GM04504 (cell line): ENCODE data around the gene CASP4.
"Not testable (repeated sequence)": the region's sequence is repeated elsewhere in the genome, so short reads cannot be mapped to it uniquely, and the experiment has no call there.

Source experiments
- DNase-seq: peaks from one replicate; pipeline ENCODE4 v3.0.0-alpha.2; 2012; ENCODE audit warnings: low read depth

The CASP4 gene

DNA sequence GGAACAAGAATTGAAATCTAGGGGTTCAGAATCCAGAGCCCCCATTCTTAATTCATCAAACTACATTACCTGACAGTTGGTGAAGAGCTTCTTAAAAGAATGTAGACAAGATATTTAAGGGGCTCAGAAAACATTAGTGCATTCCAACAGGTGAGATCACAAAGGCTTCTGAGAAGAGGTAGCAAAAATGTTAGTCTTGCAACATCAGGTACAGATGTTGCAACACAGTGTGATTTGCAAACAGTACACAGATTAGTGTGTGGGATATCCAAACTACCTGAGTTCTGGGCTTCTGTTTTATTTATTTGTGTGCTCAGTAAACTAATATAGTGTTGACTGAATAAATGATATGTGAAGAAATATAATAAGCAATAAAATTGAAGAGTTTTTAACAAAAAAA is 11.8 kb downstream of the CASP4 start:
- no peak for DNase-seq

GRCh38 chr11:104946907-104947306 is 21.5 kb downstream of the CASP4 start:
- peak; percentile 27 for DNase-seq

- no peak for DNase-seq
Observed at GRCh38 chr11:104944076-104944475, 24.3 kb downstream of the CASP4 start.

DNA sequence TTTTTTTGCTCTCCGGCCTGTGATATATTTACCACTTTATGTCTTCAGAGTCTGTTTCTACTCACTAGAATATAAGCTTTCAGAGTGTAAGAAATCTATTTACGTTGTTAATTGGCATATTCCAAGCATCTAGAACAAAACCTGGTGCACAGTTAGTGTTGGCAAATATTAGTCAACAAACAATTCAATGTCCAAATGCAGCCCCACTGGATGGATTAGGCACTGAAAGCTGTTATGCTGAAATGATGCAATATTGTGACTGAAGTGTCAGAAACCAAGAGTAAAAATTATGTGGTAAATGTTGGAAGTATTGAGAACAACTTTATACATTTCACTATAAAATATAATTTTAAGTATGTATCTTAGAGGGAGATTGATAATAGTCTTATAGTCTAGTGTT is 24.8 kb downstream of the CASP4 start:
- no peak for DNase-seq

DNA sequence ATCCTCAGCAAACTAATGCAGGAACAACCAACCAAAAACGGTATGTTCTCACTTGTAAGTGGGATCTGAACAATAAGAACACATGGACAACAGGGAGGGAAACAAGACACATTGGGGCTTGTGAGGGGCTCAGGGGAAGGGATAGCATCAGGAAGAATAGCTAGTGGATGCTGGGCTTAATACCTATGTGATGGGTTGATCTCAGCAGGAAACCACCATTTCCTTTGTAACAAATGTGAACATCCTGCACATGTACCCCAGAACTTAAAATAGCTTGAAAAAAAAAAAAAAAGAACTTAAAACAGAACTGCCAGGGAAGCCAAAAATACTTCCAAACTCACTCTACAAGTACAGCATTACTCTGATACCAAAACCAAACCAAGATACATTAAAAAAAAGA is 33.8 kb downstream of the CASP4 start:
- DNase-seq: no peak

DNA sequence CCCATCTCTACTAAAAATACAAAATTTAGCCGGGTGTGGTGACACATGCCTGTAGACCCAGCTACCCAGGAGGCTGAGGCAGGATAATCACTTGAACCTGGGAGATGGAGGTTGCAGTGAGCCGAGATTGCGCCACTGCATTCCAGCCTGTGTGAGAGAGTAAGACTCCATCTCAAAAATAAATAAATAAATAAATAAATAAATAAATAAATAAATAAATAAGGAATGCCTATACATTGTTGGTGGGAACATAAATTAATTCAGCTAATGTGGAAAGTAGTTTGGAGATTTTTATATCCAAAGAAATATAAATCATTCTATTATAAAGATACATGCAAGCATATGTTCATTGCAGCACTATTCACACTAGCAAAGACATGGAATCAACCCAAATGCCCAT is 34.3 kb downstream of the CASP4 start:
- not testable (repeated sequence) for DNase-seq

DNA sequence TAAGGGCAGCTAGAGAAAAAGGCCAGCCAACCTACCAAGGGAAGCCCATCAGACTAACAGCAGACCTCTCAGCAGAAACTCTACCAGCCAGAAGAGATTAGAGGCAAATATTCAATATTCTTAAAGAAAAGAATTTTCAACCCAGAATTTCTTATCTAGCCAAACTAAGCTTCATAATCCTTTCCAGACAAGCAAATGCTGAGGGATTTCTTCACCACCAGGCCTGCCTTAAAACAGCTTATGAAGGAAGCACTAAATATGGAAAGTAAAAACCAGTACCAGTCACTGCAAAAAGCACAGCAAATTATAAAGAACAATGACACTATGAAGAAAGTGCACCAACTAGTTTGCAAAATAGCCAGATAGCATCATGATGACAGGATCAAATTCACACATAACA is 39.6 kb downstream of the CASP4 start:
- DNase-seq: no peak

DNA sequence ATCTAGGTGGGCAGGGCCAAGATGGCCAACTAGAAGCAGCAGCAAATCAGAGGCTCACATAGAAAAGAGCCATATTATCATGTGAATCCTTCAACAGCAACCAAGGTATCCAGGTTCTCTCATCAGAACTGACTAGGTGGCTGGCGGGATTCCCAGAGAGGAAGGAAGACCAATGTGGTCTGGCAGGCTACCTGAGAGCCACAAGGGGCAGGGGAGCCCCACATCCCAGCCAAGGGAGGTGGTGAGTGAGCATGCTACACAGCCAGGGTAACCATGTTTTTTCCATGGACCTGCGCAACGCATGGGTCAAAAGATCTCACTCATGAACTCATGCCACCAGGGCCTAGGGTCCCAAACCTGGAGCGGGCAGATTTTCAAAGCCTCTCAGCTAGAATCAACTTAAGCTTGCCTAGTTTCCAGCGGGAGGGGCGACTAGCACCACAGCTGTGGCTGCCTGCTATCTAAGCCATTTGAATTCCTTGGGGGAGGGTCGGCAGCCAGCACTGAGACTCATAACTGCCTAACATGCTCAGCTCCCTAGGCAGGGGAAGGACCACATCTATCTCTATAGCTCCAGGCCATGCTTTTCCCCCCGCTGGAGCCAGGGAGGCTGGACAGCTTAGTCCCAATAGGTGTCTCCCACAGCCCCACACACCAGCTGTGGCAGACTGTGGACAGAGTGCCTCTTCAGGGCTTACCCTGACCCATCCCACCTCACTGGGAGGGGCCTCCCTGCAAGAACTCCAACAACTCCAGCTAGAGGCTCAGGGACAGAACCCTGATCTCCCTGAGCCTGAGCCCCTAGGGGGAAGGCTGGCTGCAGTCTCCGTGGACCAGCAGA is 41.4 kb downstream of the CASP4 start:
- DNase-seq: no peak

DNA sequence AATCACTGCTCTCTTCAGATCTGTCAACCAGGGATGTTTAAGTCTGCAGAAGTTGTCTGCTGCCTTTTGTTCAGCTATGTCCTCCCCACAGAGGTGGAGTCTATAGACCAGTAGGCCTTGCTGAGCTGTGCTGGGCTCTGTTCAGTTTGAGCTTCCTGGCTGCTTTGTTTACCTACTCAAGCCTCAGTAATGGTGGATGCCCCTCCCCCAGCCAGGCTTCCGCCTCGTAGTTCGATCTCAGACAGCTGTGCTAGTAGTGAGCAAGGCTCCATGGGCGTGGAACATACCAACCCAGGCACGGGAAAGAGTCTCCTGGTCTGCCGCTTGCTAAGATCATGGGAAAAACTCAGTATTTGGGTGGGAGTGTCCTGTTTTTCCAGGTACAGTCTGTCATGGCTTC is 42.5 kb downstream of the CASP4 start:
- DNase-seq: no peak

DNA sequence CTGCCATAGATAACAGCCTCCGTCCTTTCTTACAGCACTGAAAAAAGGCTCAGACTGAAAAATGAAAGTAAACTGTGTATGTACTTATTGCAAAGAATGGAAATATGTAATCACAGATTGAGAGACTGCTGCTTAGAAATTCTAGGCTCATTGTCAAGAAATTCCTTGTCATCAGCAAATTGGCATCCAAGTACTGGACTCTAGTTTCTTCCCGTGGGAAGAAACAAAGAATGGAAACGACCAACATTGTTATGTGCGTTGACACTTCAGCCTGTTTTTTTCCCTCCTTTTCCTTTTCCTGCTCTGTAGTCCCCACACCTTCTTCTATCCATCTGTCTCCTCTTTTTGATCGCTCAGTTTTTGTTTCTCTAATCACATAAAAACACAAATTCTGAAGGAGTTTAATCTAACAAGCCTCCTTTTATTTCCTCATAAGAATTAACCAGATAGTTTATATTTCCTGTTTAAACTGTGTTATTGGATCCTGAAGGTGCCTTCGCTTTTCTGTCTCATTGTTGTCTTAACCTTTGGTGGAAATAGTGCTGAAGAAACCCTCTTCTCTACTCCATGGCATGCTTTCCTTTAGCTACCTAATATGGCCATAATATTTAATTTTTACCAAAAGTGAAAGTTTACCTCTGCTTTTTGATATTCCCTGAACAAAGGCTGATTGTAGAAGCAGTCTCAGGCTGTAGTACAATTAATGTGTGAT is 50.1 kb downstream of the CASP4 start:
- peak; percentile 66 for DNase-seq

DNA sequence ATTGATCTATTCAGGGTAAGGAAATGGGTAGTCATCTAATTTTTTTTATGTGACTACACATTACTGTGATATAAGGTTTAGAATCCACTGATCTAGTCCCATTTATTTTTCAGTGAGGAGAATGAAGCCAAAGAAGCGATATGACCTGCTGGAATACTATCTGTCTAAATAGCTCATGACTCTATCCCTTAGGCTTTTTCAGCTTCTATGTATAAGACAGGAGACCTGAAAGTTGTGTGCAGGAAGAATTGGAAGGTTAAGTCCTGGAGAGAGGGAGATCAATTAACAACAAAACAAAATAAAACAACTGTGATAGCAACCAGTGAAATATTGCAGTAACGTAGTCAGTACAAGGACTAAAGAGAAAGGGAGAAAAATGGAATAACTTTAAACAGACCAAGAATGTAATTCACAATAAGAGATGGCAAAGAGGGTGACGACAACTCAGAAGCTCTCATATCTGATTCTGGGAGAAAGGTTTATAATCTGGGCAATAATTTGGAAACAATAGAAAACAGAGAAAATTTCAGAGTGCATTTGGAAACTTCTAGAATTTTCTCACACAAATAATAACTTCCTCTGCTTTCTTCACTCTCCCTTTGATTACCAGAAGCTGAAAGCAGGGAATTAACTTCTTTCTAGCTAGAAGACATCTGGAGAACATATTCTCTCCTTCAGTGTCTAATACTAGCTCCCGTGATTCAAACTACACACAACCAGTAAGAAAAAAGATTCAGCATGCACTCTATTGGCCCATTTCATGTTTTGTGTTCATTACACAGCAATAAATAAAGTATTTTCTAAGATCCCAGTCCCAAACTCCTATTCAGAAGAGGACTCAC is 50.9 kb downstream of the CASP4 start:
- peak; percentile 26 for DNase-seq

GRCh38 chr11:104916442-104916841 is 51.9 kb downstream of the CASP4 start:
- no peak for DNase-seq

DNA sequence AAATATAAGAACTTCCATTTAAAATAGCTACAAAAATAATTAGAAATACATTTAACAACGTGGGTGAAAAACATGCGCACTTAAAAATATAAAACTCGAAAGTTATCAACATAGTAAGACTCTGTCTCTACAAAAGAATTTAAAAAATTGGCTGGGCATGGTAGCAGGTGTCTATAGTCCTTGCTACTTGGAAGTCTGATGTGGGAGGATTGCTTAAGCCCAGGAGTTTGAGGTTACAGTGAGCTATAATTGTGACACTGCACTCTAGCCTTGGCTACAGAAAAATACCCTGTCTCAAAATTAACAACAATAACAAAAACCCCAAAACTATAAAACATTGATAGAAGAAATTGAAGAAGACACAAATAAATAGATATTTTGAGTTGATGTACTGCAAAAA is 56.3 kb downstream of the CASP4 start:
- DNase-seq: no peak

- no peak for DNase-seq
Observed at GRCh38 chr11:104908186-104908531, 60.2 kb downstream of the CASP4 start.

DNA sequence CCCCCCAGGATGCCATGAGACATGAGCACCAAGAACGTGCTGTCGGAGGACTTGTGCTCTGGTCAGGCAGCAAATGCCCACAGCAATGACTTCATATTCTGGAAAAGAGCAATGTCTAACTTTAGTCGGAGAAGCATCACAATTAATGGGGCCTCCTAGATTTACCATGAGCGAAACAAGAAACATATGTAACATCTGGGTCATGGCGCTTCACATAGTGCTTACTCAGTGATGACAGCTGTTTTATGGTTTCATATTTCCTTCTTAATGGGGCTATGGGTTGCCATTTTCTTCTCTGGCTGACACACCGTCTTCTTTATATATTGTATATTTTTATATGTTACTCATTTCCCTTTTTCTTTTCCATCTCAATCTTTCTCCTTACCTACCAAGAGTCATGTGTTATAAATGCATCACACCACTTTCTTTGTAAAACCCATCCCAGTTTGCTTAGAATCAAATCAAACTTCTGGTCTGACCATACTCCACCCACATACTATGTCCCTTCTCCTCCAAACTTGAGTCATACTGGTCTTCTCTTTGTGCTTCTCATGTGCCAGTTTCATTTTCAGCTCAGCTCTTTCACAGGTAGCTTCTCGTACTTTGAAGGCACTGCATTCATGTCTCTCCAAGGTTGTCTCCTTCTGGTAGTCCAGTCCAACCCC is 60.7 kb downstream of the CASP4 start:
- no peak for DNase-seq

GRCh38 chr11:104905271-104905670 is 63.1 kb downstream of the CASP4 start:
- DNase-seq: no peak

GRCh38 chr11:104899226-104899625 is 69.1 kb downstream of the CASP4 start:
- no peak for DNase-seq

GRCh38 chr11:104898685-104899013 is 69.7 kb downstream of the CASP4 start:
- no peak for DNase-seq

- no peak for DNase-seq
Observed at GRCh38 chr11:104897891-104898684, 70.3 kb downstream of the CASP4 start, which contains the start of gene CASP12. Gene CASP12, minus strand, starts transcription at chr11:104898460.

DNA sequence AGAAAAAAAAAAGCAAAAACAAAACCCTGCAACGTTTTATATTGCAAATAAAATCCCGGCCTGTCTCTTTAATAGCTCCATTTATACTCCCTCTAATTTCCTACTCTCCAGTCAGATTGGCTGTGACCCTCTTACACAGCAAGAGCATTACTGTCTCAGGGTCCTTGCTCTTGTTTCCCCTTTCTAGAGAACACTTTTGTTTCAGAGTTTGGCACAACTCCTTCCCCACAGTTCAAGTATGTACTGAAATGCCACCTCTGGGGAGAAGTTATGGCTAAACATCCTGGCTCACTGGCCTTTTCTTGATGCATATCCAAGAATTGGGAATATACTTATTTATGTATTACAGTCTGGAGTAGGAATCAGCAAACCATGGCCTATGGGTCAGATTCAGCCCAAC is 72.7 kb downstream of the CASP4 start:
- DNase-seq: no peak

- DNase-seq: no peak
Observed at GRCh38 chr11:104893876-104894275, 74.5 kb downstream of the CASP4 start.
